GM12872 (cell line): Measurements from ENCODE around the gene F2RL3.

ENCODE experiments used
- TF ChIP-seq, protein P1 (sequence below): IDR thresholded peaks from 3 replicates; pipeline ENCODE4 v1.5.1; 2011; ENCODE audit warnings: low read depth, mild to moderate bottlenecking, low read length, moderate library complexity; ENCODE audit not compliant: insufficient read depth

Gene F2RL3

GRCh38 chr19:16868423-16869130, 20.2 kb upstream of the F2RL3 start:
- TF ChIP-seq, protein P1, sequence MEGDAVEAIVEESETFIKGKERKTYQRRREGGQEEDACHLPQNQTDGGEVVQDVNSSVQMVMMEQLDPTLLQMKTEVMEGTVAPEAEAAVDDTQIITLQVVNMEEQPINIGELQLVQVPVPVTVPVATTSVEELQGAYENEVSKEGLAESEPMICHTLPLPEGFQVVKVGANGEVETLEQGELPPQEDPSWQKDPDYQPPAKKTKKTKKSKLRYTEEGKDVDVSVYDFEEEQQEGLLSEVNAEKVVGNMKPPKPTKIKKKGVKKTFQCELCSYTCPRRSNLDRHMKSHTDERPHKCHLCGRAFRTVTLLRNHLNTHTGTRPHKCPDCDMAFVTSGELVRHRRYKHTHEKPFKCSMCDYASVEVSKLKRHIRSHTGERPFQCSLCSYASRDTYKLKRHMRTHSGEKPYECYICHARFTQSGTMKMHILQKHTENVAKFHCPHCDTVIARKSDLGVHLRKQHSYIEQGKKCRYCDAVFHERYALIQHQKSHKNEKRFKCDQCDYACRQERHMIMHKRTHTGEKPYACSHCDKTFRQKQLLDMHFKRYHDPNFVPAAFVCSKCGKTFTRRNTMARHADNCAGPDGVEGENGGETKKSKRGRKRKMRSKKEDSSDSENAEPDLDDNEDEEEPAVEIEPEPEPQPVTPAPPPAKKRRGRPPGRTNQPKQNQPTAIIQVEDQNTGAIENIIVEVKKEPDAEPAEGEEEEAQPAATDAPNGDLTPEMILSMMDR = no peak

GRCh38 chr19:16869331-16869972, 19.3 kb upstream of the F2RL3 start:
- TF ChIP-seq, protein P1 = no peak

DNA sequence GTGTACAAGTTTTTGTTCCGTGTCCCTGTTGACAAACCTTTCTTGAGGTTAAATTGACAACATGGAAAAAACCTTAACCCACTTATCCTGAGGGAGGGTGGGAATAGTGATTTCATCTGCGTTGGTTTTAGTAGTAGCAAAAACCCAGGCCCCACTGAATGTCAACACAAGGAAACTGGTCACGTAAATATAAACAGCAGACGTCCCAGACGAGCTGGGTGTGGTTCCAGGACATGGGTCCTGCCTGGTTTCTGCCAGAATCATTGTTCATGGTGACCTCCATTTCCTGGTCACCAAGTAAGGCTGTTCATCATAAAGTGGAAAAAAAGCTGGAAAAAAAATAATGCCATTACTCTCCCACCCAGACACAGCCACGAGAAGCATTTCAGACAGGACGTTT, 16.9 kb upstream of the F2RL3 start:
- TF ChIP-seq, protein P1 = no peak

GRCh38 chr19:16872728-16873127, 16.1 kb upstream of the F2RL3 start:
- TF ChIP-seq, protein P1 = no peak

DNA sequence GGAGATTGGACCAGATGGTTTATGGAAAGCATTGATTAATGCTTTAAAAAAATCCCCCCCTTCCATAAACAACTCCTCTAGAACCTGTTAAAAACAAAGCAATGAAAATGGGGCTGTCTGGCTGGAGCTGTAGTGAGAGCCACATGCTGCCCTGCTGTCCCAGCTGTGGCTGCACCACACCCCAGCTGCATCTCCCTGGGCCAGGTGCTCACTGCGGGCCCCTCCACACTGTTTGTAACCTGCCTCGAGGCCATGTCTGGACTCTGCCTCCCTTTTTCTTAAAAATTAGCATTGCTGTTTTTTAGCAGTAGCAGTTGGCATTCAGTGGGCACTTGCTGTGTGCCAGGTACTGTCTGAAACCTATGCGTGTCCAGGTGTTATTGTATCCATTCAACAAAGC, 15.2 kb upstream of the F2RL3 start:
- TF ChIP-seq, protein P1 = no peak

GRCh38 chr19:16874250-16874977, 14.4 kb upstream of the F2RL3 start:
- TF ChIP-seq, protein P1 = no peak
